B cell (primary cell): ENCODE measurements around the gene MCUB.

ENCODE experiments used
- CTCF ChIP-seq: fragments of 200-600 bp; IDR thresholded peaks from one replicate; pipeline ENCODE4 v1.8.0; 2022; ENCODE audit warnings: antibody characterized with exemption, mild to moderate bottlenecking
- EZH2 ChIP-seq: IDR thresholded peaks from 2 replicates; pipeline ENCODE4 v1.6.1; 2012; ENCODE audit warnings: borderline replicate concordance, low read depth, mild to moderate bottlenecking, moderate library complexity, low read length; ENCODE audit not compliant: insufficient read depth, poor library complexity, severe bottlenecking

GRCh38 chr4:109662116-109662515 lies 102.1 kb downstream of the MCUB start:
- TF ChIP-seq CTCF (no peak), EZH2 (no peak)
